IMR-90 (cell line): ENCODE results near the gene PLEKHG5.

Experiments used
- BHLHE40 ChIP-seq: fragments of 150-350 bp; IDR thresholded peaks from 2 replicates; pipeline ENCODE4 v1.6.1; 2016; ENCODE audit warnings: mild to moderate bottlenecking, low read depth, low read length
- MAFK ChIP-seq: IDR thresholded peaks from 2 replicates; pipeline ENCODE4 v1.6.1; 2012; ENCODE audit warnings: low read depth, low read length, improper control_type of control experiment
- POLR2A ChIP-seq: IDR thresholded peaks from 2 replicates; pipeline ENCODE4 v1.6.1; 2012; ENCODE audit warnings: mild to moderate bottlenecking, low read depth, low read length
- TF ChIP-seq, protein P1 (sequence below): conservative IDR thresholded peaks from 2 replicates; pipeline ENCODE4 v1.5.1; 2012; ENCODE audit warnings: mild to moderate bottlenecking, low read depth, low read length, improper control_type of control experiment

DNA sequence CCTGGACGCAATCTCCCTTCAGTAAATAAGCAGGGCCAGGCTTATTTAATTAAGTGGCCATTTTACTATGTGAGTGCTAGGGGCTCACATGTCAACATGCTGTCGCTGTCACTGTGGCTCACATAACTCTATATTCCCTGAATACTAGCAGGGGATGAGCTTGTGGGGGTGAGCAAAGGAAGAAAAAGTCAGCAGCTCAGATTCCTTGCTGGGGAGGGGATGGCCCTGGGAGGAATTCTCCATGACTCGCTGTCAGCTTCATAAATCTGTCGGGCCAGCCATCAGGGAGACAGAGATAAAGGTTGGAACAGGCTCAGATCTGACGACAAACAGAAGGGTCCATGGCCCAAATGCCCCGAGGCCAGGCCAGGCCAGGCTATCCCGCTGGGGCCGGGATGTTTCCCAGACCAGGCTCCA is 26.0 kb upstream of the PLEKHG5 start:
- TF ChIP-seq, protein P1, sequence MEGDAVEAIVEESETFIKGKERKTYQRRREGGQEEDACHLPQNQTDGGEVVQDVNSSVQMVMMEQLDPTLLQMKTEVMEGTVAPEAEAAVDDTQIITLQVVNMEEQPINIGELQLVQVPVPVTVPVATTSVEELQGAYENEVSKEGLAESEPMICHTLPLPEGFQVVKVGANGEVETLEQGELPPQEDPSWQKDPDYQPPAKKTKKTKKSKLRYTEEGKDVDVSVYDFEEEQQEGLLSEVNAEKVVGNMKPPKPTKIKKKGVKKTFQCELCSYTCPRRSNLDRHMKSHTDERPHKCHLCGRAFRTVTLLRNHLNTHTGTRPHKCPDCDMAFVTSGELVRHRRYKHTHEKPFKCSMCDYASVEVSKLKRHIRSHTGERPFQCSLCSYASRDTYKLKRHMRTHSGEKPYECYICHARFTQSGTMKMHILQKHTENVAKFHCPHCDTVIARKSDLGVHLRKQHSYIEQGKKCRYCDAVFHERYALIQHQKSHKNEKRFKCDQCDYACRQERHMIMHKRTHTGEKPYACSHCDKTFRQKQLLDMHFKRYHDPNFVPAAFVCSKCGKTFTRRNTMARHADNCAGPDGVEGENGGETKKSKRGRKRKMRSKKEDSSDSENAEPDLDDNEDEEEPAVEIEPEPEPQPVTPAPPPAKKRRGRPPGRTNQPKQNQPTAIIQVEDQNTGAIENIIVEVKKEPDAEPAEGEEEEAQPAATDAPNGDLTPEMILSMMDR, result no peak
- no peak for TF ChIP-seq BHLHE40
- no peak for TF ChIP-seq MAFK
- no peak for TF ChIP-seq POLR2A
